Neural progenitor cell (in vitro differentiated cells): ENCODE data around the gene PGAP6. TPM values are rescaled to one million over a fixed set of nuclear protein-coding genes. Genes with fewer than 3 reads are reported as not detected.
A peak's percentile ranks its signal among the peaks of the same experiment; 100 is the strongest.

Experiments used
- DNase-seq: peaks from one replicate; pipeline ENCODE4 v3.0.0-alpha.2; 2016; ENCODE audit warnings: low spot score
- H2AFZ ChIP-seq: fragments of 200-600 bp; sonication (generic); replicated peaks from 2 replicates; pipeline ENCODE4 v1.6.1; 2016; ENCODE audit warnings: antibody characterized with exemption
- H3F3A ChIP-seq: fragments of 200-600 bp; sonication (generic); 2 replicates; pipeline ENCODE4 v1.6.1; 2016; ENCODE audit warnings: antibody characterized with exemption, low read depth
- H3K27ac ChIP-seq: fragments of 200-600 bp; sonication (generic); 2 replicates; pipeline ENCODE4 v1.5.1; 2016; ENCODE audit warnings: mild to moderate bottlenecking
- H3K27me3 ChIP-seq: fragments of 200-600 bp; sonication (generic); 2 replicates; pipeline ENCODE4 v1.6.1; 2016; ENCODE audit warnings: mild to moderate bottlenecking, moderate library complexity
- H3K36me3 ChIP-seq: fragments of 200-600 bp; sonication (generic); 2 replicates; pipeline ENCODE4 v1.5.1; 2016
- H3K4me1 ChIP-seq: fragments of 200-600 bp; sonication (generic); 2 replicates; pipeline ENCODE4 v1.6.1; 2016; ENCODE audit warnings: mixed run types
- H3K4me2 ChIP-seq: fragments of 200-600 bp; sonication (generic); 2 replicates; pipeline ENCODE4 v1.6.1; 2016
- H3K4me3 ChIP-seq: fragments of 200-600 bp; sonication (generic); 2 replicates; pipeline ENCODE4 v1.5.1; 2016
- H3K79me2 ChIP-seq: fragments of 200-600 bp; sonication (generic); 2 replicates; pipeline ENCODE4 v1.6.1; 2016; ENCODE audit warnings: low read depth
- H3K9ac ChIP-seq: fragments of 200-600 bp; sonication (generic); 2 replicates; pipeline ENCODE4 v1.6.1; 2016
- H3K9me3 ChIP-seq: fragments of 200-600 bp; sonication (generic); 2 replicates; pipeline ENCODE4 v1.5.1; 2016; ENCODE audit warnings: low read depth
- H4K20me1 ChIP-seq: fragments of 200-600 bp; sonication (generic); 2 replicates; pipeline ENCODE4 v1.6.1; 2016; ENCODE audit warnings: low read depth
- H3K27ac Mint-ChIP-seq: 3 replicates; pipeline ENCODE4 v1.8.0; 2021; ENCODE audit warnings: mixed read lengths
- H3K27me3 Mint-ChIP-seq: 2 replicates; pipeline ENCODE4 v1.8.0; 2022; ENCODE audit warnings: low read depth, mild to moderate bottlenecking, inconsistent platforms, moderate library complexity, mixed read lengths; ENCODE audit not compliant: insufficient read depth
- H3K36me3 Mint-ChIP-seq: 3 replicates; pipeline ENCODE4 v1.8.0; 2021; ENCODE audit warnings: mixed read lengths
- H3K4me1 Mint-ChIP-seq: 3 replicates; pipeline ENCODE4 v1.8.0; 2021; ENCODE audit warnings: mixed read lengths
- H3K4me3 Mint-ChIP-seq: 3 replicates; pipeline ENCODE4 v1.8.0; 2021; ENCODE audit warnings: mild to moderate bottlenecking, moderate library complexity, mixed read lengths
- H3K9me3 Mint-ChIP-seq: 3 replicates; pipeline ENCODE4 v1.8.0; 2020; ENCODE audit warnings: mixed read lengths
- CTCF ChIP-seq: fragments of 200-600 bp; sonication (generic); IDR thresholded peaks from 2 replicates; pipeline ENCODE4 v1.5.1; 2017; ENCODE audit warnings: antibody characterized with exemption, mild to moderate bottlenecking
- EZH2 ChIP-seq: fragments of 200-600 bp; sonication (generic); IDR thresholded peaks from 2 replicates; pipeline ENCODE4 v1.6.1; 2017; ENCODE audit warnings: antibody characterized with exemption, mild to moderate bottlenecking, moderate library complexity
- EZH2phosphoT487 ChIP-seq: fragments of 200-600 bp; sonication (generic); IDR thresholded peaks from 2 replicates; pipeline ENCODE4 v1.6.1; 2017; ENCODE audit warnings: antibody characterized with exemption
- total RNA-seq: library from RNA; depleted of rRNA; stranded (reverse); fragments of >200 nt; gene quantifications from 2 replicates; pipeline ENCODE4 v1.2.3, GENCODE V29; 2015; ENCODE audit warnings: low replicate concordance

PGAP6 gene
- total RNA-seq, 1 donor from 2014 or later = 16.7 TPM

- Mint-ChIP-seq H3K4me1 (peaks cover 43% of the 10 kb centered on the region), H3K27ac (peak overlapping the region; percentile 34), H3K36me3 (no peaks in the 10 kb centered on the region), H3K4me3 (peak overlapping the region; percentile 92), H3K9me3 (no peaks in the 10 kb centered on the region), H3K27me3 (peaks cover 15% of the 10 kb centered on the region)
- peak; percentile 67 for DNase-seq
- peaks cover 59% of the 10 kb centered on the region for H3F3A ChIP-seq
- H2AFZ ChIP-seq = no peak overlapping the region
- peak overlapping the region; percentile 89 for H3K4me2 ChIP-seq
- H3K27me3 ChIP-seq = peaks cover 27% of the 10 kb centered on the region
- H3K27ac ChIP-seq = no peak overlapping the region
- H3K4me3 ChIP-seq = peak overlapping the region; percentile 66
- H4K20me1 ChIP-seq = peaks cover 45% of the 10 kb centered on the region
- no peak for TF ChIP-seq EZH2
- TF ChIP-seq EZH2phosphoT487 = no peak
- TF ChIP-seq CTCF = no peak
- no peak overlapping the region for H3K9ac ChIP-seq
- H3K9me3 ChIP-seq = no peaks in the 10 kb centered on the region
- peaks cover 23% of the 10 kb centered on the region for H3K79me2 ChIP-seq
- peaks cover 36% of the 10 kb centered on the region for H3K4me1 ChIP-seq
- no peaks in the 10 kb centered on the region for H3K36me3 ChIP-seq
Measured at GRCh38 chr16:383326-384051, 1.7 kb upstream of the PGAP6 start.

- Histone ChIP-seq H3K4me1 (peaks cover 30% of the 10 kb centered on the region), H3K9ac (peak overlapping the region; percentile 77), H3K79me2 (peaks cover 23% of the 10 kb centered on the region), H3K4me3 (peak overlapping the region; percentile 69), H2AFZ (no peak overlapping the region), H3K36me3 (no peaks in the 10 kb centered on the region), H3F3A (peaks cover 47% of the 10 kb centered on the region), H3K27ac (no peak overlapping the region), H4K20me1 (peaks cover 50% of the 10 kb centered on the region), H3K4me2 (peak overlapping the region; percentile 99), H3K27me3 (peaks cover 27% of the 10 kb centered on the region), H3K9me3 (no peaks in the 10 kb centered on the region)
- H3K27me3 Mint-ChIP-seq = peaks cover 13% of the 10 kb centered on the region
- peak; percentile 57 for DNase-seq
- H3K4me3 Mint-ChIP-seq = peak overlapping the region; percentile 86
- H3K4me1 Mint-ChIP-seq = peaks cover 28% of the 10 kb centered on the region
- no peaks in the 10 kb centered on the region for H3K9me3 Mint-ChIP-seq
- H3K27ac Mint-ChIP-seq = no peak overlapping the region
- TF ChIP-seq EZH2phosphoT487 (peak; percentile 34), EZH2 (no peak)
- no peaks in the 10 kb centered on the region for H3K36me3 Mint-ChIP-seq
Measured at GRCh38 chr16:381012-381788, 578 bp downstream of the PGAP6 start.

DNA sequence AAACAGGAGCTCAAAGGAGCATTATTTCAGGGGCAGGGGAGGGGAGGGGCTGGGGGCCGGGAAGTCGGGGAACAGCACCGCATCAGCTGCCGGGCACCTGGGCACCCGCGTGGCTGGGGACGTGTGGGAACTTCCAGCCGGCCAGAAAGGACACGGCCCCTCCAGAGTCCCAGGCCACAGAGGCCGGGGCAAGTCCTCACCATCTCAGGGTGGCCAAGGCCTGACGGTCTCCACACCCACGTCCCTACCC is 1.1 kb downstream of the PGAP6 start:
- Histone ChIP-seq H2AFZ (no peak overlapping the region), H3K27ac (no peak overlapping the region), H3K36me3 (no peaks in the 10 kb centered on the region), H3K79me2 (peaks cover 23% of the 10 kb centered on the region), H3K4me3 (peak overlapping the region; percentile 69), H3K27me3 (peaks cover 27% of the 10 kb centered on the region), H3K4me1 (peaks cover 30% of the 10 kb centered on the region), H3K9ac (peak overlapping the region; percentile 77), H4K20me1 (peaks cover 50% of the 10 kb centered on the region), H3F3A (peaks cover 42% of the 10 kb centered on the region), H3K9me3 (no peaks in the 10 kb centered on the region), H3K4me2 (peak overlapping the region; percentile 99)
- TF ChIP-seq EZH2phosphoT487 (no peak), CTCF (no peak), EZH2 (no peak)
- Mint-ChIP-seq H3K4me1 (peaks cover 27% of the 10 kb centered on the region), H3K4me3 (peak overlapping the region; percentile 86), H3K27me3 (peaks cover 13% of the 10 kb centered on the region), H3K27ac (no peak overlapping the region), H3K36me3 (no peaks in the 10 kb centered on the region), H3K9me3 (no peaks in the 10 kb centered on the region)
- no peak for DNase-seq
